HCT116 (cell line): ENCODE measurements around the gene EXOC6B. TPM values are rescaled to one million over a fixed set of nuclear protein-coding genes. Genes with fewer than 3 reads are reported as not detected.

Experiments
- ATAC-seq: fragments of 200-7000 bp; cut with Tn5 transposase; 2 replicates; pipeline ENCODE4 v1.9.1; 2020; ENCODE audit warnings: mild to moderate bottlenecking, moderate library complexity
- BruUV-seq: library from RNA; stranded (reverse); fragments of 400-500 nt; replicated peaks from 2 replicates; lab custom pipeline; 2021; lab: Mats Ljungman, UMichigan
- CTCF ChIA-PET: fragments of 300-600 bp; sonication (Branson Sonifier 250); formaldehyde crosslinking; loops from one replicate; lab custom pipeline; 2021; ENCODE audit warnings: antibody characterized with exemption; lab: Charles Lee
- POLR2A ChIA-PET: fragments of 300-600, 350-600 bp; sonication (Branson Sonifier 250); formaldehyde crosslinking; loops from one replicate; lab custom pipeline; 2021; ENCODE audit warnings: antibody characterized with exemption; lab: Charles Lee
- RAD21 ChIA-PET, 2 experiments: fragments of 300-600 bp; sonication (Branson Sonifier 250); formaldehyde crosslinking; loops; one replicate each; lab custom pipeline; 2023; ENCODE audit warnings: low total read pairs in 2 of 2; ENCODE audit not compliant: uncharacterized antibody in 2 of 2, unreplicated experiment in 2 of 2, low non-redundant PET in 1 of 2; lab: Charles Lee
- DNase-seq: peaks from one replicate; pipeline ENCODE4 v3.0.0-alpha.2; 2010; ENCODE audit warnings: low read depth, low spot score
- H2AFZ ChIP-seq: fragments of 200-600 bp; shearing (Covaris generic), sonication (generic); 2 replicates; pipeline ENCODE4 v1.6.1; 2017; ENCODE audit warnings: low read depth, mixed run types, mixed read lengths, antibody characterized with exemption, low read length; ENCODE audit not compliant: poor library complexity, severe bottlenecking
- H3K27ac ChIP-seq: 2 replicates; pipeline ENCODE4 v1.5.1; 2012; ENCODE audit warnings: low read depth, low read length
- H3K27me3 ChIP-seq: fragments of 200-600 bp; sonication (generic); 2 replicates; pipeline ENCODE4 v1.6.1; 2016; ENCODE audit warnings: mixed run types, low read length, mixed read lengths; ENCODE audit not compliant: insufficient read depth
- H3K36me3 ChIP-seq, 2 experiments: fragments of 200-500 bp in 1 of 2; fragments of 200-600 bp in 1 of 2; sonication (Bioruptor generic) in 1 of 2; sonication (generic) in 1 of 2; 2 replicates each; pipeline versions ENCODE4 v1.5.1 to v1.6.1; 2014 to 2016; ENCODE audit warnings: low read length in 2 of 2, inconsistent platforms in 1 of 2, mixed read lengths in 1 of 2, mixed run types in 1 of 2; ENCODE audit not compliant: insufficient read depth in 2 of 2, control insufficient read depth in 1 of 2
- H3K4me1 ChIP-seq, 2 experiments: fragments of 200-600 bp in 1 of 2; sonication (generic) in 1 of 2; 2 replicates each; pipeline versions ENCODE4 v1.5.1 to v1.6.1; 2012 to 2017; ENCODE audit warnings: low read length in 2 of 2, inconsistent platforms in 1 of 2, mild to moderate bottlenecking in 1 of 2, mixed read lengths in 1 of 2, mixed run types in 1 of 2, moderate library complexity in 1 of 2; ENCODE audit not compliant: insufficient read depth in 2 of 2, control insufficient read depth in 1 of 2
- H3K4me2 ChIP-seq: fragments of 200-600 bp; sonication (generic); 2 replicates; pipeline ENCODE4 v1.6.1; 2017; ENCODE audit warnings: mixed run types, low read length, mixed read lengths
- H3K4me3 ChIP-seq, 2 experiments: fragments of 200-600 bp in 1 of 2; sonication (generic) in 1 of 2; replicated peaks in 1 of 2; 2 replicates each; pipeline ENCODE4 v1.5.1; 2011 to 2016; ENCODE audit warnings: low read length in 2 of 2, control low read depth in 1 of 2, low read depth in 1 of 2, mild to moderate bottlenecking in 1 of 2, mixed read lengths in 1 of 2, mixed run types in 1 of 2
- H3K79me2 ChIP-seq: fragments of 200-600 bp; sonication (generic); 2 replicates; pipeline ENCODE4 v1.6.1; 2017; ENCODE audit warnings: mild to moderate bottlenecking, mixed run types, low read length, moderate library complexity, mixed read lengths; ENCODE audit not compliant: insufficient read depth
- H3K9ac ChIP-seq: fragments of 200-600 bp; sonication (generic); 2 replicates; pipeline ENCODE4 v1.6.1; 2016; ENCODE audit warnings: low read length, mixed read lengths
- H3K9me2 ChIP-seq: fragments of 200-600 bp; sonication (generic), shearing (Covaris generic); 2 replicates; pipeline ENCODE4 v1.6.1; 2017; ENCODE audit warnings: mixed run types, mild to moderate bottlenecking, moderate library complexity; ENCODE audit not compliant: insufficient read depth
- H3K9me3 ChIP-seq, 2 experiments: fragments of 200-500 bp in 1 of 2; fragments of 200-600 bp in 1 of 2; sonication (Bioruptor generic) in 1 of 2; sonication (generic) in 1 of 2; 2 replicates each; pipeline ENCODE4 v1.6.1; 2014 to 2017; ENCODE audit warnings: low read length in 2 of 2, mixed read lengths in 2 of 2, inconsistent platforms in 1 of 2, low read depth in 1 of 2, mild to moderate bottlenecking in 1 of 2, mixed run types in 1 of 2, moderate library complexity in 1 of 2; ENCODE audit not compliant: control insufficient read depth in 1 of 2, insufficient read depth in 1 of 2
- H4K20me1 ChIP-seq: fragments of 200-600 bp; sonication (generic), shearing (Covaris generic); 2 replicates; pipeline ENCODE4 v1.6.1; 2017; ENCODE audit warnings: mixed run types, mild to moderate bottlenecking, moderate library complexity; ENCODE audit not compliant: insufficient read depth
- ELF1 ChIP-seq: IDR thresholded peaks from 2 replicates; pipeline ENCODE4 v1.6.1; 2012; ENCODE audit warnings: low read depth, borderline replicate concordance
- EZH2 ChIP-seq: fragments of 200-600 bp; sonication (generic); IDR thresholded peaks from 2 replicates; pipeline ENCODE4 v1.6.1; 2017; ENCODE audit warnings: antibody characterized with exemption, mixed run types
- EZH2phosphoT487 ChIP-seq: fragments of 200-600 bp; IDR thresholded peaks from 2 replicates; pipeline ENCODE4 v1.6.1; 2018; ENCODE audit warnings: antibody characterized with exemption, borderline replicate concordance
- JUND ChIP-seq: IDR thresholded peaks from 2 replicates; pipeline ENCODE4 v1.6.1; 2012
- SIN3A ChIP-seq: IDR thresholded peaks from 2 replicates; pipeline ENCODE4 v1.6.1; 2012; ENCODE audit warnings: low read depth
- SP1 ChIP-seq: IDR thresholded peaks from 2 replicates; pipeline ENCODE4 v1.6.1; 2012; ENCODE audit warnings: low read depth
- SRF ChIP-seq: IDR thresholded peaks from 2 replicates; pipeline ENCODE4 v1.6.1; 2012; ENCODE audit warnings: low read depth
- TCF7L2 ChIP-seq: IDR thresholded peaks from 2 replicates; pipeline ENCODE4 v1.7.0; 2011; ENCODE audit warnings: borderline replicate concordance, inconsistent platforms; ENCODE audit not compliant: insufficient read depth, insufficient read length; ENCODE audit errors: extremely low read depth
- ZFX ChIP-seq: fragments of 450-650 bp; IDR thresholded peaks from 2 replicates; pipeline ENCODE4 v1.6.1; 2017
- intact Hi-C: fragments of 100-400 bp; cut with micrococcal nuclease; formaldehyde crosslinking; loops from 2 replicates; pipeline ENCODE4 v1.10.0; 2022
- total RNA-seq: library from RNA; stranded (reverse); gene quantifications from one replicate; pipeline ENCODE4 v1.2.1, GENCODE V29; 2021; ENCODE audit not compliant: unreplicated experiment
- TF ChIP-seq, protein P1 (sequence below): IDR thresholded peaks from 2 replicates; pipeline ENCODE4 v1.6.1; 2011; ENCODE audit warnings: mild to moderate bottlenecking, low read length, moderate library complexity; ENCODE audit not compliant: insufficient replicate concordance; ENCODE audit errors: extremely low read depth
- TF ChIP-seq, protein P2 (sequence below): IDR thresholded peaks from 2 replicates; pipeline ENCODE4 v1.6.1; 2012; ENCODE audit warnings: low read depth
- TF ChIP-seq, protein P3 (sequence below), 3 experiments: fragments of 200-600 bp in 1 of 3; sonication (generic) in 1 of 3; IDR thresholded peaks in 2 of 3; conservative IDR thresholded peaks in 1 of 3; 2 replicates each; pipeline ENCODE4 v1.5.1; 2012 to 2017; ENCODE audit warnings: low read depth in 2 of 3, low read length in 2 of 3, antibody characterized with exemption in 1 of 3, borderline replicate concordance in 1 of 3, control low read depth in 1 of 3, mild to moderate bottlenecking in 1 of 3, mixed read lengths in 1 of 3, mixed run types in 1 of 3, moderate library complexity in 1 of 3; ENCODE audit not compliant: insufficient read depth in 1 of 3

EXOC6B gene
- total RNA-seq, 1 experiment from 2014 or later: 25.4 TPM

DNA sequence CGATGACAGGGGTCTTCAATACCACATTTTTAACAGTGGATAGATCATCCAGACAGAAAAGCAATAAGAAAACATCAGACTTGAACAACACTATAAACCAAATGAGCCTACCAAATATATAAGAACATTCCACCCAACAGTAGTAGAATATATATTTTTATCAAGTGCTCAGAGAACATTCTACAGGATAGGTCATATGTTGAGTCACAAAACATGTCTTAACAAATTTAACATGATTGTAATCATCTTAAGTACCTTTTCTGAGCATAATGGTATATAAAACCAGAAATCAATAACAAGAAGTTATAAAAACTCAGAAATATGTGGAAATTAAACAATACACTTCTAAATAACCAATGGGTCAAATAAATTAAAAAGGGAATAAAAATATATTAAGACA, 484.2 kb downstream of the EXOC6B start:
- Histone ChIP-seq H3K79me2 (no peaks in the 10 kb centered on the region), H3K4me3 (no peak overlapping the region), H4K20me1 (0 out of 2 replicates have a peak, but pooled peaks cover 3% of the 10 kb centered on the region), H3K9me3 (no peaks in the 10 kb centered on the region), H3K27ac (no peak overlapping the region), H3K4me1 (no peaks in the 10 kb centered on the region)
- TF ChIP-seq SIN3A: no peak
- TF ChIP-seq, protein P1, sequence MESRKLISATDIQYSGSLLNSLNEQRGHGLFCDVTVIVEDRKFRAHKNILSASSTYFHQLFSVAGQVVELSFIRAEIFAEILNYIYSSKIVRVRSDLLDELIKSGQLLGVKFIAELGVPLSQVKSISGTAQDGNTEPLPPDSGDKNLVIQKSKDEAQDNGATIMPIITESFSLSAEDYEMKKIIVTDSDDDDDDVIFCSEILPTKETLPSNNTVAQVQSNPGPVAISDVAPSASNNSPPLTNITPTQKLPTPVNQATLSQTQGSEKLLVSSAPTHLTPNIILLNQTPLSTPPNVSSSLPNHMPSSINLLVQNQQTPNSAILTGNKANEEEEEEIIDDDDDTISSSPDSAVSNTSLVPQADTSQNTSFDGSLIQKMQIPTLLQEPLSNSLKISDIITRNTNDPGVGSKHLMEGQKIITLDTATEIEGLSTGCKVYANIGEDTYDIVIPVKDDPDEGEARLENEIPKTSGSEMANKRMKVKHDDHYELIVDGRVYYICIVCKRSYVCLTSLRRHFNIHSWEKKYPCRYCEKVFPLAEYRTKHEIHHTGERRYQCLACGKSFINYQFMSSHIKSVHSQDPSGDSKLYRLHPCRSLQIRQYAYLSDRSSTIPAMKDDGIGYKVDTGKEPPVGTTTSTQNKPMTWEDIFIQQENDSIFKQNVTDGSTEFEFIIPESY: no peak
- no peak for TF ChIP-seq ELF1
- TF ChIP-seq SP1: no peak
- no peak for TF ChIP-seq JUND
- no peak for TF ChIP-seq EZH2phosphoT487
- TF ChIP-seq ZFX: no peak
- TF ChIP-seq, protein P2, sequence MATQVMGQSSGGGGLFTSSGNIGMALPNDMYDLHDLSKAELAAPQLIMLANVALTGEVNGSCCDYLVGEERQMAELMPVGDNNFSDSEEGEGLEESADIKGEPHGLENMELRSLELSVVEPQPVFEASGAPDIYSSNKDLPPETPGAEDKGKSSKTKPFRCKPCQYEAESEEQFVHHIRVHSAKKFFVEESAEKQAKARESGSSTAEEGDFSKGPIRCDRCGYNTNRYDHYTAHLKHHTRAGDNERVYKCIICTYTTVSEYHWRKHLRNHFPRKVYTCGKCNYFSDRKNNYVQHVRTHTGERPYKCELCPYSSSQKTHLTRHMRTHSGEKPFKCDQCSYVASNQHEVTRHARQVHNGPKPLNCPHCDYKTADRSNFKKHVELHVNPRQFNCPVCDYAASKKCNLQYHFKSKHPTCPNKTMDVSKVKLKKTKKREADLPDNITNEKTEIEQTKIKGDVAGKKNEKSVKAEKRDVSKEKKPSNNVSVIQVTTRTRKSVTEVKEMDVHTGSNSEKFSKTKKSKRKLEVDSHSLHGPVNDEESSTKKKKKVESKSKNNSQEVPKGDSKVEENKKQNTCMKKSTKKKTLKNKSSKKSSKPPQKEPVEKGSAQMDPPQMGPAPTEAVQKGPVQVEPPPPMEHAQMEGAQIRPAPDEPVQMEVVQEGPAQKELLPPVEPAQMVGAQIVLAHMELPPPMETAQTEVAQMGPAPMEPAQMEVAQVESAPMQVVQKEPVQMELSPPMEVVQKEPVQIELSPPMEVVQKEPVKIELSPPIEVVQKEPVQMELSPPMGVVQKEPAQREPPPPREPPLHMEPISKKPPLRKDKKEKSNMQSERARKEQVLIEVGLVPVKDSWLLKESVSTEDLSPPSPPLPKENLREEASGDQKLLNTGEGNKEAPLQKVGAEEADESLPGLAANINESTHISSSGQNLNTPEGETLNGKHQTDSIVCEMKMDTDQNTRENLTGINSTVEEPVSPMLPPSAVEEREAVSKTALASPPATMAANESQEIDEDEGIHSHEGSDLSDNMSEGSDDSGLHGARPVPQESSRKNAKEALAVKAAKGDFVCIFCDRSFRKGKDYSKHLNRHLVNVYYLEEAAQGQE: no peak
- no peak for TF ChIP-seq EZH2
- TF ChIP-seq, protein P3, sequence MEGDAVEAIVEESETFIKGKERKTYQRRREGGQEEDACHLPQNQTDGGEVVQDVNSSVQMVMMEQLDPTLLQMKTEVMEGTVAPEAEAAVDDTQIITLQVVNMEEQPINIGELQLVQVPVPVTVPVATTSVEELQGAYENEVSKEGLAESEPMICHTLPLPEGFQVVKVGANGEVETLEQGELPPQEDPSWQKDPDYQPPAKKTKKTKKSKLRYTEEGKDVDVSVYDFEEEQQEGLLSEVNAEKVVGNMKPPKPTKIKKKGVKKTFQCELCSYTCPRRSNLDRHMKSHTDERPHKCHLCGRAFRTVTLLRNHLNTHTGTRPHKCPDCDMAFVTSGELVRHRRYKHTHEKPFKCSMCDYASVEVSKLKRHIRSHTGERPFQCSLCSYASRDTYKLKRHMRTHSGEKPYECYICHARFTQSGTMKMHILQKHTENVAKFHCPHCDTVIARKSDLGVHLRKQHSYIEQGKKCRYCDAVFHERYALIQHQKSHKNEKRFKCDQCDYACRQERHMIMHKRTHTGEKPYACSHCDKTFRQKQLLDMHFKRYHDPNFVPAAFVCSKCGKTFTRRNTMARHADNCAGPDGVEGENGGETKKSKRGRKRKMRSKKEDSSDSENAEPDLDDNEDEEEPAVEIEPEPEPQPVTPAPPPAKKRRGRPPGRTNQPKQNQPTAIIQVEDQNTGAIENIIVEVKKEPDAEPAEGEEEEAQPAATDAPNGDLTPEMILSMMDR (IDR thresholded peaks at IDR 0.05 in 2 of 3, conservative IDR thresholded peaks at IDR 0.05 in 1 of 3; ENCODE audit: borderline replicate concordance in 1 of 3, insufficient read depth in 1 of 3, low read depth in 2 of 3, low read length in 2 of 3): no peak
- no peak for TF ChIP-seq TCF7L2
- no peak for TF ChIP-seq SRF
- TF ChIP-seq, all 23 proteins: peak for 0
- H3K9me2 ChIP-seq: no peaks in the 10 kb centered on the region
- no peak overlapping the region for H3K4me2 ChIP-seq
- RAD21 ChIA-PET: no interaction called here
- H3K36me3 ChIP-seq: no peaks in the 10 kb centered on the region
- no peak overlapping the region for H2AFZ ChIP-seq
- intact Hi-C loops: no loop called here
- POLR2A ChIA-PET: no interaction called here
- ATAC-seq (no peak), DNase-seq (no peak)
- no peaks in the 10 kb centered on the region for H3K27me3 ChIP-seq
- no TSS peak for BruUV-seq
- CTCF ChIA-PET: no interaction called here
- H3K9ac ChIP-seq: no peak overlapping the region
